ENCODE results near the gene IGF2BP2.

Gene IGF2BP2

DNA sequence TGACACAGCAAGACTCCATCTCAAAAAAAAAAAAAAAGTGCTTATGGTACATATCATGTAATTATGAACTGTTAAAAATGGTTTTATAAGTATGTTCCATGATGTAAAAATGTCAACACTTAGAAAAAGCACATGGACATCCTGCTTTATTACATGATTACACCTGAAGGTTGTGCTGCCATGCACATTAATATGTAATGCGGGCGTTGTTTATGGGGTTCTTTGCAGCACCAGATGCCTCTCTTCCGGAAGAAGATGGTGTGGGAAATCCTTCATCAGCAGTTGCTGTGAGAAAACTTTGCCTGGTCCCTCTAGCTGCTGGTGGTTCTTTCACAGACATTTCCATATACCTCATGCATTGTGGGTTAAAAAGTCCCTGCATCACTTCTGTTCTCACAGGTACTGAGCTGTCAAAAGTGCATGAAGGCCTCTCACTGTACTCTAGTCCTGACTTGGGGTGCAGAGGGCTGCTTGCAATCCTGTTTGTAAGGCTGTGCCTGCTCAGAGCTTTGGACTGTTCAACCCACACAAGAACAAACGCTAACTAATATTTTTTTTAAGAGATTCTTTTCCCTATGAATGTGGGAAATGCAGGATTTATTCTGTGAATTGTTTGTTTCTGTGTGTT lies 195.2 kb downstream of the IGF2BP2 start:
- no peak for DNase-seq (ENCODE audit: low read depth in 1 of 2, low spot score in 1 of 2)
- Histone ChIP-seq H3K27ac (replicated peaks) (no peak overlapping the region), H3K27me3 (ENCODE audit: insufficient read depth, poor library complexity, severe bottlenecking) (no peaks in the 10 kb centered on the region), H3K4me3 (replicated peaks; ENCODE audit: insufficient read depth, low read length) (no peak overlapping the region)
- TF ChIP-seq POLR2AphosphoS5 (IDR thresholded peaks at IDR 0.05; ENCODE audit: low read depth) (no peak), GABPA (IDR thresholded peaks at IDR 0.05; ENCODE audit: low read depth) (no peak), SPI1 (IDR thresholded peaks at IDR 0.05; ENCODE audit: borderline replicate concordance, low read depth) (no peak)
- TF ChIP-seq, protein P1, sequence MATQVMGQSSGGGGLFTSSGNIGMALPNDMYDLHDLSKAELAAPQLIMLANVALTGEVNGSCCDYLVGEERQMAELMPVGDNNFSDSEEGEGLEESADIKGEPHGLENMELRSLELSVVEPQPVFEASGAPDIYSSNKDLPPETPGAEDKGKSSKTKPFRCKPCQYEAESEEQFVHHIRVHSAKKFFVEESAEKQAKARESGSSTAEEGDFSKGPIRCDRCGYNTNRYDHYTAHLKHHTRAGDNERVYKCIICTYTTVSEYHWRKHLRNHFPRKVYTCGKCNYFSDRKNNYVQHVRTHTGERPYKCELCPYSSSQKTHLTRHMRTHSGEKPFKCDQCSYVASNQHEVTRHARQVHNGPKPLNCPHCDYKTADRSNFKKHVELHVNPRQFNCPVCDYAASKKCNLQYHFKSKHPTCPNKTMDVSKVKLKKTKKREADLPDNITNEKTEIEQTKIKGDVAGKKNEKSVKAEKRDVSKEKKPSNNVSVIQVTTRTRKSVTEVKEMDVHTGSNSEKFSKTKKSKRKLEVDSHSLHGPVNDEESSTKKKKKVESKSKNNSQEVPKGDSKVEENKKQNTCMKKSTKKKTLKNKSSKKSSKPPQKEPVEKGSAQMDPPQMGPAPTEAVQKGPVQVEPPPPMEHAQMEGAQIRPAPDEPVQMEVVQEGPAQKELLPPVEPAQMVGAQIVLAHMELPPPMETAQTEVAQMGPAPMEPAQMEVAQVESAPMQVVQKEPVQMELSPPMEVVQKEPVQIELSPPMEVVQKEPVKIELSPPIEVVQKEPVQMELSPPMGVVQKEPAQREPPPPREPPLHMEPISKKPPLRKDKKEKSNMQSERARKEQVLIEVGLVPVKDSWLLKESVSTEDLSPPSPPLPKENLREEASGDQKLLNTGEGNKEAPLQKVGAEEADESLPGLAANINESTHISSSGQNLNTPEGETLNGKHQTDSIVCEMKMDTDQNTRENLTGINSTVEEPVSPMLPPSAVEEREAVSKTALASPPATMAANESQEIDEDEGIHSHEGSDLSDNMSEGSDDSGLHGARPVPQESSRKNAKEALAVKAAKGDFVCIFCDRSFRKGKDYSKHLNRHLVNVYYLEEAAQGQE (IDR thresholded peaks at IDR 0.05; ENCODE audit: insufficient replicate concordance, low read depth) = no peak
- TF ChIP-seq, protein P2, sequence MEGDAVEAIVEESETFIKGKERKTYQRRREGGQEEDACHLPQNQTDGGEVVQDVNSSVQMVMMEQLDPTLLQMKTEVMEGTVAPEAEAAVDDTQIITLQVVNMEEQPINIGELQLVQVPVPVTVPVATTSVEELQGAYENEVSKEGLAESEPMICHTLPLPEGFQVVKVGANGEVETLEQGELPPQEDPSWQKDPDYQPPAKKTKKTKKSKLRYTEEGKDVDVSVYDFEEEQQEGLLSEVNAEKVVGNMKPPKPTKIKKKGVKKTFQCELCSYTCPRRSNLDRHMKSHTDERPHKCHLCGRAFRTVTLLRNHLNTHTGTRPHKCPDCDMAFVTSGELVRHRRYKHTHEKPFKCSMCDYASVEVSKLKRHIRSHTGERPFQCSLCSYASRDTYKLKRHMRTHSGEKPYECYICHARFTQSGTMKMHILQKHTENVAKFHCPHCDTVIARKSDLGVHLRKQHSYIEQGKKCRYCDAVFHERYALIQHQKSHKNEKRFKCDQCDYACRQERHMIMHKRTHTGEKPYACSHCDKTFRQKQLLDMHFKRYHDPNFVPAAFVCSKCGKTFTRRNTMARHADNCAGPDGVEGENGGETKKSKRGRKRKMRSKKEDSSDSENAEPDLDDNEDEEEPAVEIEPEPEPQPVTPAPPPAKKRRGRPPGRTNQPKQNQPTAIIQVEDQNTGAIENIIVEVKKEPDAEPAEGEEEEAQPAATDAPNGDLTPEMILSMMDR (IDR thresholded peaks at IDR 0.05; ENCODE audit: insufficient read depth, low read length) = no peak

DNA sequence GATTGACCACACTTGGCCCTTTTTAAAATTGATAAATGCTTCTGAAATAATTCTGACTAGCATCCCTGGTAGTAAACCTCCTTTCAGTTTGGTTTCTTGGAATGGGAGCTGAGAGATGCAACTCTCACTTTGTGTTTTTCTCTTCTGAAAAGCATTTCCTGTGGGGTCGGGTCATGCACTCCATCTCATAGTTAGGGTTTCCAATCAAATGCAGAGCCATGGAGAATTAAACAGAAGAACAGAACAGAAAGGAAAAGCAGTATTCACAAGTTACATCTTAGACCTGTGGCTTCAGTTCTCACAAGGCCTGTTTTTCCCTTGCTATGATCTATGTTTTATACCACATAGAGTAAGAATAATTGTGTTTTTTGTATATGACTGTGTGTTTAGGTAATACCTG lies 199.1 kb downstream of the IGF2BP2 start:
- DNase-seq (ENCODE audit: low read depth in 1 of 2, low spot score in 1 of 2) = no peak

DNA sequence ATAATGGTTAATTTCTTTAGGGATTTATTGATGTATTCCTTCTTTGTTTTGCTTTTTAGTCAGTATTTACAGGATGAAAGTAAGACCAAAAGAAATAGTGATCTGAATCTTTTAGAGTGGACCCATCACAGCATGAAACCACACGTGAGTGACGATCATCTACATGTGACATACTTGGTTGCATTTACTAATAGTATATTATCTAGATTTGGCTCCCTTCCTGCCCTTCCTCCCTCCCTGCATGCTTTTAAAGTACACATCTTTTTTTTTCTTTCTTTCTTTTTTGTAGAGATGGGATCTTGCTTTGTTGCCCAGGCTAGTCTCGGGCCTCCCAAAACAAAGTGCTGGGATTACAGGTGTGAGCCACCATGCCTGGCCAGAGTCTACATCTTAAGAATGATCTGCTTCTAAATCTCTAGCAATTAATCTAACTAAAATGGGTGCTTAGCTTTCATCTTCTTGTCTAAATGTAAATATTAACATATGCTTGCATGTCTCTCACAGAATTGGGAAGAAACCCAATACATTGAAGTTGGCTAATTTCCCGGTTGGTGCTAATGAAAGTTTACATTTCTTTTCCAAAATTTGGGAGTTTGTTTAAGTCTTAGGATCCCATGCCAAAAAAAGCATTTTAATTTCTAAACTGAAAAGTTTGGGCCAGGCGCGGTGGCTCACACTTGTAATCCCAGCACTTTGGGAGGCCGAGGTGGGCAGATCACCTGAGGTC lies 200.7 kb downstream of the IGF2BP2 start:
- H3K27me3 ChIP-seq (ENCODE audit: insufficient read depth, poor library complexity, severe bottlenecking) = no peaks in the 10 kb centered on the region
- DNase-seq (ENCODE audit: low read depth in 1 of 2, low spot score in 1 of 2) = no peak
- TF ChIP-seq, protein P1 (IDR thresholded peaks at IDR 0.05; ENCODE audit: insufficient replicate concordance, low read depth) = no peak
- TF ChIP-seq POLR2AphosphoS5 (IDR thresholded peaks at IDR 0.05; ENCODE audit: low read depth) (no peak), SPI1 (IDR thresholded peaks at IDR 0.05; ENCODE audit: borderline replicate concordance, low read depth) (no peak), GABPA (IDR thresholded peaks at IDR 0.05; ENCODE audit: low read depth) (no peak)
- TF ChIP-seq, protein P2 (IDR thresholded peaks at IDR 0.05; ENCODE audit: insufficient read depth, low read length) = no peak
- H3K4me3 ChIP-seq (replicated peaks; ENCODE audit: insufficient read depth, low read length) = no peak overlapping the region
- H3K27ac ChIP-seq (replicated peaks) = no peak overlapping the region

More for the DNA sequence above, 199.1 kb downstream of the IGF2BP2 start:
- Histone ChIP-seq H3K27me3 (ENCODE audit: insufficient read depth, poor library complexity, severe bottlenecking) (no peaks in the 10 kb centered on the region), H3K27ac (replicated peaks) (no peak overlapping the region), H3K4me3 (replicated peaks; ENCODE audit: insufficient read depth, low read length) (no peak overlapping the region)
- TF ChIP-seq, protein P2 (IDR thresholded peaks at IDR 0.05; ENCODE audit: insufficient read depth, low read length) = no peak
- TF ChIP-seq, protein P1 (IDR thresholded peaks at IDR 0.05; ENCODE audit: insufficient replicate concordance, low read depth) = no peak
- TF ChIP-seq POLR2AphosphoS5 (IDR thresholded peaks at IDR 0.05; ENCODE audit: low read depth) (no peak), GABPA (IDR thresholded peaks at IDR 0.05; ENCODE audit: low read depth) (no peak), SPI1 (IDR thresholded peaks at IDR 0.05; ENCODE audit: borderline replicate concordance, low read depth) (no peak)

Data from HL-60 (cell line).